ENCODE measurements around the gene MAVS. TPM values are rescaled to one million over a fixed set of nuclear protein-coding genes. Genes with fewer than 3 reads are reported as not detected.
"Not testable (repeated sequence)": the region's sequence is repeated elsewhere in the genome, so short reads cannot be mapped to it uniquely, and the experiment has no call there.

MAVS gene
- total and polyA plus RNA-seq, 11 donors = 32.5 to 74.0 (median 43.3) TPM

- peak overlapping the region in 4 of 12 donors; percentile 4 to 41 (median 24) for H3K4me3 ChIP-seq
Measured at GRCh38 chr20:3901706-3902440, 55.2 kb downstream of the MAVS start.

GRCh38 chr20:3902446-3902845, 55.8 kb downstream of the MAVS start:
- no peak for ATAC-seq
- Histone ChIP-seq H3K36me3 (peaks cover 0 to under 1% (median 0%) of the 10 kb centered on the region in 9 donors), H3K27me3 (no peaks in the 10 kb centered on the region), H3K27ac (peak overlapping the region in 2 of 12 donors; percentile 35 to 83), H3K4me3 (peak overlapping the region in 1 of 12 donors; percentile 41), H3K4me1 (peaks cover 0 to 94% (median 50%) of the 10 kb centered on the region in 12 donors), H3K9me3 (no peaks in the 10 kb centered on the region)
- intact Hi-C loops (cut with DNase I) = no loop called here
- no peak for TF ChIP-seq POLR2A (IDR thresholded peaks at IDR 0.05)
- TF ChIP-seq CTCF (IDR thresholded peaks at IDR 0.05) = no peak
- WGBS, 4 donors = 90 to 97% (median 93%) methylated on average over 5 of the region's 5 CpGs
- DNase-seq = no peak

More at GRCh38 chr20:3901706-3902440, 55.2 kb downstream of the MAVS start:
- no peaks in the 10 kb centered on the region for H3K9me3 ChIP-seq
- intact Hi-C loops (cut with DNase I) = no loop called here
- H3K36me3 ChIP-seq = peaks cover 0 to 6% (median 0%) of the 10 kb centered on the region in 9 donors
- peak overlapping the region in 5 of 12 donors; percentile 0 to 83 (median 35) for H3K27ac ChIP-seq
- peaks cover 0 to 94% (median 53%) of the 10 kb centered on the region in 12 donors for H3K4me1 ChIP-seq
- TF ChIP-seq CTCF (IDR thresholded peaks at IDR 0.05) = no peak
- no peak for TF ChIP-seq POLR2A (IDR thresholded peaks at IDR 0.05)
- ATAC-seq = no peak
- no peak for DNase-seq
- WGBS, 4 donors = 80 to 83% (median 81%) methylated on average over 9 of the region's 9 CpGs
- no peaks in the 10 kb centered on the region for H3K27me3 ChIP-seq

GRCh38 chr20:3904224-3904623, 57.6 kb downstream of the MAVS start:
- peak overlapping the region in 1 of 12 donors; percentile 55 for H3K27ac ChIP-seq
- no peaks in the 10 kb centered on the region for H3K27me3 ChIP-seq
- no peaks in the 10 kb centered on the region for H3K9me3 ChIP-seq
- no peak overlapping the region for H3K4me3 ChIP-seq
- no peak for TF ChIP-seq POLR2A (IDR thresholded peaks at IDR 0.05)
- TF ChIP-seq CTCF (IDR thresholded peaks at IDR 0.05) = no peak
- intact Hi-C loops (cut with DNase I) = no loop called here
- ATAC-seq = no peak
- peaks cover 0 to 17% (median 15%) of the 10 kb centered on the region in 9 donors for H3K36me3 ChIP-seq
- DNase-seq = no peak
- H3K4me1 ChIP-seq = peaks cover 0 to 88% (median 48%) of the 10 kb centered on the region in 12 donors
- WGBS, 4 donors = 38 to 55% (median 49%) methylated on average over 2 of the region's 2 CpGs

- ATAC-seq = no peak
Measured at GRCh38 chr20:3904857-3905256, 58.2 kb downstream of the MAVS start.

GRCh38 chr20:3906744-3907721, 60.4 kb downstream of the MAVS start:
- peak in 1 of 5 donors; percentile 13 for DNase-seq
- H3K4me3 ChIP-seq; H3K9me3 ChIP-seq; intact Hi-C loops (cut with DNase I); ATAC-seq; H3K27me3 ChIP-seq: not testable (repeated sequence)
- peak overlapping the region in 1 of 12 donors; percentile 27 for H3K27ac ChIP-seq
- 81 to 89% (median 88%) methylated on average over 17 of the region's 17 CpGs for WGBS, 4 donors
- peaks cover 0 to 45% (median 43%) of the 10 kb centered on the region in 9 donors for H3K36me3 ChIP-seq
- peaks cover 0 to 63% (median 31%) of the 10 kb centered on the region in 12 donors for H3K4me1 ChIP-seq

More at GRCh38 chr20:3904857-3905256, 58.2 kb downstream of the MAVS start:
- peak overlapping the region in 1 of 12 donors; percentile 55 for H3K27ac ChIP-seq
- no peak overlapping the region for H3K4me3 ChIP-seq
- H3K4me1 ChIP-seq = peaks cover 0 to 81% (median 45%) of the 10 kb centered on the region in 12 donors
- intact Hi-C loops (cut with DNase I) = no loop called here
- no peaks in the 10 kb centered on the region for H3K27me3 ChIP-seq
- WGBS, 4 donors = 79 to 90% (median 84%) methylated on average over 5 of the region's 5 CpGs
- TF ChIP-seq CTCF (IDR thresholded peaks at IDR 0.05) (no peak), POLR2A (IDR thresholded peaks at IDR 0.05) (no peak)
- no peak for DNase-seq
- no peaks in the 10 kb centered on the region for H3K9me3 ChIP-seq
- peaks cover 0 to 24% (median 21%) of the 10 kb centered on the region in 9 donors for H3K36me3 ChIP-seq

Data from heart left ventricle (tissue), 16 donors.